ENCODE data around the gene BAIAP3.
A peak's percentile ranks its signal among the peaks of the same experiment; 100 is the strongest.

Gene BAIAP3

DNA sequence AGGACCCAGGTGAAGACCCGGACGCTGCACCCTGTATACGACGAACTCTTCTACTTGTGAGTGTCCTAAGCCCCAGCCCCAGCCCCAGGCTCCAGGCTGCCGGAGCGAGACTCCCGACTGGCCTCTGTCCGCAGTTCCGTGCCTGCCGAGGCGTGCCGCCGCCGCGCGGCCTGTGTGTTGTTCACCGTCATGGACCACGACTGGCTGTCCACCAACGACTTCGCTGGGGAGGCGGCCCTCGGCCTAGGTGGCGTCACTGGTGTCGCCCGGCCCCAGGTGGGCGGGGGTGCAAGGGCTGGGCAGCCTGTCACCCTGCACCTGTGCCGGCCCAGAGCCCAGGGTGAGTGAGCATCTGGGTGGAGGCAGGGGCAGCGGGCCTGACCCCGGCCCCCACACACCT lies 14.5 kb downstream of the BAIAP3 start:
- DNase-seq: no peak

DNA sequence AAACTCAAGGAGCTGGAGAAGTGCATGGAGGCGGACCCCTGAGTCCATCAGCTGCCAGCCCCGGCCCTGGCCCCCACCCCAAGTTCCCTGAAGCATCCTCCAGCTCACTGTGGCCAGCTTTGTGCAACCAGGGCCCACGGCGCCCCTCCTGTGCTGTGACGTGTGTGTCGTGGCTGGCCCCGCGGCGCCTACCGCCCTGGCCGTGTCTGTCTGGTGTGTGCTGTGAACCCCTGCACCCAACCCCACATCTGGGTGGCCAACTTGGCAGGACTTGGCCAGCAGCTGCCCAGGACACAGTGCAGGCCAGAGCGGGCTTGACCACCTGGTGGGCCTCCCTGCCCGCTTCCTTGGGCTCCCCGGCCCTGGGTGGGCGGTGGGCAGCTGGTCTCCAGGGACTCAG lies 15.0 kb downstream of the BAIAP3 start:
- DNase-seq: no peak

DNA sequence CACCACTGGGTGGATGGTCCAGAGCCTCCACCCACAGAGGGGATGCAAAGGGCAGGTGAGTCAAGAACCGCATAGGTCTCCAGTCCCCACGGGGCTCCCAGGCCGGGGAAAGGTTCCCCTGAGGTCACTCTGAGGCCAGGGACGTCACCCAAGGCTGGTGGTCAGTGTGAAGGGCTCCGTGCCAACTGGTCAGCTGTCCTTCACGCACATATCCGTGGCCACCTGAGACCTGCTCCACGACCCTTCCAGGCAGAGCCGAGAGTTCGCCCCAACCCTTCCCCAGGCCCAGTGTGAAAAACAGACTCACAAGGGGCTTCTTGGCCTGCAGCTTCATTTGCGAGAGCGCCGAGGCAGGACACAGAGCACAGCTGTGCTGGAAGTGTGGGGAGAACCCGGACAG lies 15.5 kb downstream of the BAIAP3 start:
- no peak for DNase-seq

DNA sequence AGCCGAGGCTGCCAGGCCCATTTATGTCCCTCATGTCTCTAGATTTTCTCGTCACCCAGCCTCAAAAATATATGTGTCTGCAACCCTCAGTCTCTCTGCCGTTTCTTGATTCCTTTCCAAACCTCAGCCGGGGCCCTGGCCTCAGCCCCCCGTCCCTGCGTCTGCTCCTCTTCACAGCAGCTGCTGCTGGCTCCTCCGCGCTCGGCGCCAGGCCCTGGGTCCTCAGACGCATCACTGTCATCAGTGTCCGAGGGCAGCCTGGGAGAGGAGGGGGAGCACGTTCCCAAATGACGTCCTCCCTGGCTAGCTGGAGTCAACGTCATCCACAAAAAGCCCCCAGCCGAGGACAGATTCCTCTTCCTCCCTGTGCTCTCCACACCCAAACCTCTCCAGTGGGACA lies 15.9 kb downstream of the BAIAP3 start:
- no peak for DNase-seq

DNA sequence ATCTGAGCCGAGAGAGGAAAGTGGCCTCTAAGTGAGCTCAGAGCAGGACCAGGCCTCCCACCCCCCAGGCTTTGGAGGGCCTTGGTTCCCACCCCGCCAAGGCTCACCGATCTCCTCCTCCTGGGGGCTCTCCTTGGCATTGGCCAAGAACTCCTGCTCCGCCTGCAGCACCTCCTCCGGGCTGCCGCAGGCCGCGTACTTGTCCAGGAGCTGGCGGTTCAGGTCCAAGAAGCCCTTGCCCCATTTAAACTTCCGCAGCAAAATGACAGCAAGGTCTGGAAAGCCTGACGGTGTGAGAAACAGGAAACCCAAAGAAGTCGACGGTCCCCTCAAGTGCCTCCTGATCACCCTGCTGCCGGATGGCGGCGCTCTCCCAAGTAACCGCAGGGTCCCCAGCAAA lies 16.5 kb downstream of the BAIAP3 start:
- no peak for DNase-seq

DNA sequence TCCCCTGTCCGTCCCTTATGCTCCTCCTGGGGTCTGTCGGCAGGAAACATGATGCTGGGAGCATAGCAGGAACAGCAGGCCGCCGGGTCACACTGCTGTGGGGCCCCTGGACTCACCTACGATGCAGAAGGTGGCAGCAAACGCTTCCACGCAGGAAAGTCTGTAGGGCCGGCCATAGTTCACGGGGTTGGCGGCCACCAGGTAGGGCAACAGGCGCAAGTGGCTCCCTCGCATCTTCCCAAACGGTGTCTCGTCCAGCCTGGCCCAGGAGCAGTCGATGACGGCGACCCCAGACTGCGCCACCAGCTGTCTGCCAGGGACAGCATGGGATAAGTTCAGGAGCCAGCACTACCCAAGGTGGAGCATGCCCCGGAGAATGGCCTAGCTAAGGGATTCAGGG lies 17.2 kb downstream of the BAIAP3 start:
- no peak for DNase-seq

DNA sequence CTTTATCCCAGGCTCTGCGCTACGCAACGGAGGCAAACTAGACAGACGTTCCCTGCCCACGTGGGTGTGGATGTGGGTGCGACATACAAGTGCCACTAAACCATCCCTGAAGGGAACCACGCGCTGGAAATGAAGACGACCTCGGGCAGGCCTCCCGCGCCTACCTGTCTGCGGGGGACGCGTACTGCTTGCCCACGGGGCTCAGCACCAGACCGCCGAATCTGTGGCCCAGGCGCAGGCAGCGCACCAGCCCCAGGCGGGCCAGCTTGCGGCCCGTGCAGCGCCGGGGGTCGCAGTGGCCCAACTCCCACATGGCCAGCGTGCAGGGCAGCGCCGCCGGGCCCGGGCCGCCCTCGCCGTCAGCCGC lies 17.8 kb downstream of the BAIAP3 start:
- DNase-seq: no peak

DNA sequence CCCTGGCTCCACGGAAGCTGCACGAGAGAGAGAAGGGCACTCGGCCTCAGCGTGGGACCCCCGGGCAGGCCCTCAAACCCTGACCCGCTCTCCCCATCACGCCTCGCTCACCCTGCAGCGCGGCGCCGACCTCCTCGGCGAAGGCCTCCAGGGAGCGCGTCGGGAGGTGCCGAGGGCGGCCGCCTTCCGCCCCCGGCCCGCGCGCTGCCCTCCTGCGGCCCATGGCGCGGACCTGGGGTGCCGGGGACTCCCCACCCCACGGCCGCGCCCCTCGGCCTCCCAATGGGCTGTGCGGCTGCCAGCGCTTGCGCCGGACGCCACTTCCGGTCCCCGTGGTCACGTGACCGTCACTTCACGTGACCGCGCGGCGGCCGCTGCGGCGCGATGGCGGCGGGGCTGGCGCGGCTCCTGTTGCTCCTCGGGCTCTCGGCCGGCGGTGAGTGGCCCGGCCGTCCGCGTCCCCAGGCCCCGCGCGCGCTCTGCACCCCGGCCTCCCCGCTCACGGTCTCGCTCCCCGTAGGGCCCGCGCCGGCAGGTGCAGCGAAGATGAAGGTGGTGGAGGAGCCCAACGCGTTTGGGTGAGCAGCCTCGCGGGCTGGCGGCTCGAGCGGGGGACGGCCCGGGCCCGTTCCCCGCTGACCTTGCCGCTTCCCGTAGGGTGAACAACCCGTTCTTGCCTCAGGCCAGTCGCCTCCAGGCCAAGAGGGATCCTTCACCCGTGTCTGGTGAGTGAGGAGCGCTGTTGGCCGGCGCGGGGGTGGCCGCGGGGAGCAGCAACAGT lies 18.3 kb downstream of the BAIAP3 start, which contains the start of the genes GNPTG and TSR3:
TSS of gene GNPTG (plus strand) at position 350 of the 781 bp plus-strand sequence. CDS start at position 385, 35 bp downstream.
TSS of gene TSR3 (minus strand) at position 297 of the 781 bp plus-strand sequence. CDS start at position 223, 74 bp downstream.
- DNase-seq: peak; percentile 52

DNA sequence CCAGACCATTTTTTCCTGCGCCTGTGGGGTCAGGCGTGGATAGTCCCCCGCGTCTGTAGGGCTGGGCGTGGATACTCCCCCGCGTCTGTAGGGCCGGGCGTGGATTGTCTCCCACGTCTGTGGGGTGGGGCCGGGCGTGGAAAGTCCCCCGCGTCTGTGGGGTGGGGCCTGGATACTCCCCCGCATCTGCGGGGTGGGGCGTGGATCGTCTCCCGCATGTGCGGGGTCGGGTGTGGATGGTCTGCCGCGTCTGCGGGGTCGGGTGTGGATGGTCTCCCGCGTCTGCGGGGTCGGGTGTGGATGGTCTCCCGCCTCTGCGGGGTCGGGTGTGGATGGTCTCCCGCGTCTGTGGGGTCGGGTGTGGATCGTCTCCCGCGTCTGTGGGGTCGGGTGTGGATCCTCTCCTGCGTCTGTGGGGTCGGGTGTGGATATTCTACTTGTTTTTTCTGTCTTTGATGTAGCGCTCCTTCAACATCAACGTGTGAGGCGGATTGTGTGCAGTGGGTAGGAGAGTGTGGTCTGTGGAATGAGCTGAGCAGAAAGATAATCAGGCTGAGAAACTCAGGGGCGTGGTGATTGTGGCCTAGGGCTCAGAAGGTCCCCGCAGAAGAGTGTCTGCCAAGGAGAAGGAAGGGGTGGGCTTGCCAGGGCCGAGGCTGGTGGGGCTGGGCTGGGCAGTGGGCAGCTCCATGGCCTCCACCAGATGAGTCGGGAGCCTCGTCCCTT lies 21.5 kb downstream of the BAIAP3 start:
- DNase-seq: no peak

DNA sequence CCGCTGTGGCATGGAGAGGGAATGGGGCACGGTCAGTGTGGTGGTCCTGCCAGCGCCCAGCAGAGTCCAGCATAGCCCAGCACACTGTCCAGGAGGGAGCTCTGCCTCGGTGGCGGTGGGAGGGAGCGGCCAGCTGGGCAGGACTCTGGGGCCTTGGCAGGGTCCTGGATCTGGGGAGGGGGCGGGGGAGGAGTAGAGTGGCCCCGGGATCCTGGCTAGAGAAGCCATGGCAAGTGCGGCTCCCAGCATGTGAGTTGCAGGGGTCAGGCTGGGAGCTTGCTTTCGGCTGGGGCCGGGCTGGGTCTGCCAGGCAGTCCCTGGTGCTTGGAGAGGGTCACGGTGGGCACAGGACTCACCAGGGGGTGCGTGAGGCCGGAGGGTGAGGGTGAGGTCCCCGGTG lies 22.1 kb downstream of the BAIAP3 start:
- DNase-seq: no peak

DNA sequence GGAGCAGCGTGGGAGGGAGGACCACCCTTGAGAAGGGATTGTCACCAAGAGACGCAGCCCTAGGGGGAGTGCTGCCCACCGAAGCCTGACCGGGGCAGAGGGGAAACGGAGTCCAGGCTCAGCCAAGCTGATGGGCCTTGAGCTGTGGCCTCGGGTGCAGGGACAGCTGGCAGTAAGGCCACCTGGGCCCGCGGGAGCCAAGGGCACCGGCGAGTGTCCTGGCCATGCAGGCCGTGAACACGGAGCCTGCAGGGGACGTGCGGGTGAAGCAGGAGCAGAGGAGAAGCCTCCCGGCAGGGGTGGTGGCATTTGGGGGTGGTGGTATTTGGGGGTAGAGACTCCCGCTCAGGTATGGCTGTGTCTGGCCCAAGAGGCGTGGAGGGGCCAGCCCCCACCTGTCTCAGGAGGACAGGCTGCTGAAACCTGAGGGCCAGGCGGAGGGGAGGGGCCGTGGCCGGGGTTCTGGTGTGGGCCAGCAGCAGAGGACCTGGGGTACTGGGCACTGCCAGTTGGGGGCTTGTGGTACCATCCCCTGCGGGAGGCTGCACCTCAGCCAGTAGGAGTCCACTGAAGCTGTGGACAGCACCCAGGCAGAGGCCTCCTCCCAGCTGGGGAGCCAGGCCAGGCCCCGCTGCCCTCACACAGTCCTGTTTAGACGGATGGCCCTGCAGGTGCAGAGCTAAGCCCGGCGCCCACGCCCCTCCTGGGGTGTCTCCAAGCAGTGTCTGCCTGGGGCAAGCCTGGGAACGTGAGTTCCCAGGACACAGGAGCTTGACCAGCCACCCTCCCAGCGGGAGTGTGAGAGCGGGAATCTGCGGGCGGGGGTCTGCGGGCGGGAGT lies 22.8 kb downstream of the BAIAP3 start:
- DNase-seq: no peak

DNA sequence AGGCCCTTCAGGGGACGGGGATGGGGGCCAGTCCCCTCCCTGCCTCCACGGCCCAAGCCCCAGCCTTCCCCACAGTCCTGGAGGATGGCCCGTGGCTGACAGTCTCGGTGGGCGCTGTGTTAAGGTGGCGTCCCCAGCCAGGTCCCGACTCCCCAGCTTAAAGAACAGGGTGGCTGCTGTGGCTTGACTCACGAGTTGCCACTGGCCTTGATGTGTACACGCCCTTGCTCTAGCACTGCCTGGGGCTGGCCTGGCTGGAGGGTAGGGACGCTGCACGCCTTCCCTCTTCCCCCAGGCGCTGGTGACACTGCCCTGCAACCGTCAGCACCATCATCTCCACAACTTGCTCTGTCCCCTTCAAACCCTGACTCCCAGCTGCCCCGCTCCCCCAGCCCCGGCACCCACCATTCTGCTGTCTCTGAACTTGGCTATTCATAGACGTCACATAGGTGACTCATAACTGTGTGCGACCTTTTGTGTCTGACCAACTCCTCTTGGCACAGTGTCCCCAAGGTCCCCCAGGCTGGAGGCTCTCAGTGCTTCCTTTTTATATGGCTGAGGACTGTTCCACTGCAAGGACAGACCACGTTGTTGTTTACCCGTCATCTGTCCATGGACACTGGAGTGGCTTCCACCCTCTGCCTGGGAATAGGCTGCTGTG lies 24.6 kb downstream of the BAIAP3 start:
- DNase-seq: no peak

DNA sequence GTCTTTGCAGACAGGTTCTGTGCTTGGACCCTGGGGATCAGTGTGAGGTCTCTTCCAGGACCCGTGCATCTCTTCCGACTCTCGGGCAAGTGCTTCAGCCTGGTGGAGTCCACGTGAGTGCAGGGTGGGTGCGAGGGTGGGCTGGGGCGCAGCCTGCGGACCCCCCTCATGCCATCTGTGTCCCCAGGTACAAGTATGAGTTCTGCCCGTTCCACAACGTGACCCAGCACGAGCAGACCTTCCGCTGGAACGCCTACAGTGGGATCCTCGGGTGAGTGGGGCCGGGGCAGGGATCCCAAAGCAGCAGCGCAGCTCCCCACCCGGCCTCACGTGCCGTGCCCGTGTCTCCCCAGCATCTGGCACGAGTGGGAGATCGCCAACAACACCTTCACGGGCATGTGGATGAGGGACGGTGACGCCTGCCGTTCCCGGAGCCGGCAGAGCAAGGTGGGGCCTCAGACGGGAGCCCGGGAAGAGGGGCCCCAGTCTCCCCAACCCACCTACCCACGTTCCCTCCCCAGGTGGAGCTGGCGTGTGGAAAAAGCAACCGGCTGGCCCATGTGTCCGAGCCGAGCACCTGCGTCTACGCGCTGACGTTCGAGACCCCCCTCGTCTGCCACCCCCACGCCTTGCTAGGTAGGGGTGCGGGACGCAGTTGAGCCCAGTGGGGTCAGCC lies 28.4 kb downstream of the BAIAP3 start:
- no peak for DNase-seq

DNA sequence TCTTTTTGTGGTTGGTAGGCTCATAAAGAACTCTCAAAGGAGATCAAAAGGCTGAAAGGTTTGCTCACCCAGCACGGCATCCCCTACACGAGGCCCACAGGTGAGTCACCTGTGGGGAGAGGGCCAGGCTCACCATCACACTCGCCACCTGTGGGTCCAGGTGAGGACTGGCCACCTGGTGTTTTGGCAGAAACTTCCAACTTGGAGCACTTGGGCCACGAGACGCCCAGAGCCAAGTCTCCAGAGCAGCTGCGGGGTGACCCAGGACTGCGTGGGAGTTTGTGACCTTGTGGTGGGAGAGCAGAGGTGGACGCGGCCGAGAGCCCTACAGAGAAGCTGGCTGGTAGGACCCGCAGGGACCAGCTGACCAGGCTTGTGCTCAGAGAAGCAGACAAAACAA lies 29.4 kb downstream of the BAIAP3 start:
- DNase-seq: no peak

DNA sequence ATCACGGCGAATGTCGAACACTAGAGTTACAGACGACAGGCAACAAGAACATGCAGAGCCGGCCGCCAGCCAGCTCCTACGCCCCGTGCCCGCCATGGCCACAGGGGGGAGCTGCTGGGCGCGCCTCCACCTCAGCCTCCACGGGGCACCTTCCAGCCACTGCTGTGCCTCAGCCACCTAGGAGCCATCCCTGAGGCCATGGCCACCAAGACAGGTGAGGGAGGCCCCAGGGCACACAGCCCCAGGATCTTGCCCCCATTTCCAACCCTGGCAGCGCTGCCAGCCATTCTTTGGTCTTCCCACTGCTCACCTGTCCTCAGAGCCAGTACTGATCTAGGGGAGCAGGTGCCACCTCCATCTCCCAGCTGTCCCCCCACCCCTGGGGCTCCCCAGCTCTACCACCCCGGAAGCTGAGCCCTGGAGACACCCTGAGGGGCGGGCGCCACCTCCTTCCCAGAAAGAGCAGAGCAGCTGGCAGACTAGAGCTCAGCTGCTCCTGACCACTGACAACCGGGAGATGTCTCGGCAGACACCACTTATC lies 30.1 kb downstream of the BAIAP3 start:
- DNase-seq: no peak

DNA sequence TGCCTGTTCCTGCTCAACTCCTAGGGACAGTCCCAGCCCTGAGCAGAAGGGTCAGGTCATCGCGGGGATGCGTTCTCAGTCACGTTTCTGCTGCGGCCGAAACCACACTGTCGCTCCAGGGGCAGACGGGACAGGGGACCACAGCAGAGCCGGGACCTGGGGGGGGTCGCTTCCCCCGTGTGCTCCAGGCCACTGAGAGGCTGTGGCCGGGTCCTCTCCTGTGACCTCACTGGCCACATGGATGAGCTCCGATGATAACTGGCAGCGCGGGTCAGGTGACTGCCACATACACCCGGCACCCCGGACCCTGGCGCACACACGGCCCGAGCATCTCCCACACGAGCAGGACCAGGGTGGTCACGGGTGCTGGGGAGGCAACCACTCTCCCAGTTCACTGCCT lies 31.1 kb downstream of the BAIAP3 start:
- DNase-seq: no peak

DNA sequence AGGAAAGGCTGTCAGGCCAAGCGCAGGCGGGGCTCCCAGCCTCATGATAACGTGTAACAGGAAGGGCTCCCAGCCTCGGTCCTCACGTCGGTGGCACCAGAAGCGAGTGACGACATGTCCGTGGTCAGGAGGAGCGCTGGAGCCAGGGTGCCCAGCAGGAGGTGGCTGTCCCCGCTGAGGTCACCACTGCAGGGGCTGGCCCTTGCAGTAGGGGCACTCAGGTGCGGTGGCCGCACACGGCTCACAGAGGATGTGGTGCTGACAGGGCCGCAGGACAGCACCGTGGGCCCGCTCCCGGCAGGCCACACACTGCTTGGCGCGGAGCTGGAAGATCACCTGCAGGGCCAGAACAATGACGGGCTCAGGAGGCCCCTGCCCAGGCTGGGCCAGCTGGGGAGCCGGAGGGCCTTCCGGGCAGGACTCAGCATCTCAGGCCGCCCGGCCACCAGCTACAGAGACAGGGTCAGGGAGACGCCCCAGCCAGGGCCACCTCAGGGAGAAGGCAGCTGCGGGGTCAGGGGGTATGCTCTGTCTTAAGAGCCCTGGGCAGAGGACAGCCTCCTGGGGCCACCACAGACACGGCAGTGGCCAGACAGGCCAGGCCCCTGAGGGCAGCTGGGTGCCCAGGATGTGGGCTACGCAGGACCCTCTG lies 32.7 kb downstream of the BAIAP3 start:
- DNase-seq: no peak

DNA sequence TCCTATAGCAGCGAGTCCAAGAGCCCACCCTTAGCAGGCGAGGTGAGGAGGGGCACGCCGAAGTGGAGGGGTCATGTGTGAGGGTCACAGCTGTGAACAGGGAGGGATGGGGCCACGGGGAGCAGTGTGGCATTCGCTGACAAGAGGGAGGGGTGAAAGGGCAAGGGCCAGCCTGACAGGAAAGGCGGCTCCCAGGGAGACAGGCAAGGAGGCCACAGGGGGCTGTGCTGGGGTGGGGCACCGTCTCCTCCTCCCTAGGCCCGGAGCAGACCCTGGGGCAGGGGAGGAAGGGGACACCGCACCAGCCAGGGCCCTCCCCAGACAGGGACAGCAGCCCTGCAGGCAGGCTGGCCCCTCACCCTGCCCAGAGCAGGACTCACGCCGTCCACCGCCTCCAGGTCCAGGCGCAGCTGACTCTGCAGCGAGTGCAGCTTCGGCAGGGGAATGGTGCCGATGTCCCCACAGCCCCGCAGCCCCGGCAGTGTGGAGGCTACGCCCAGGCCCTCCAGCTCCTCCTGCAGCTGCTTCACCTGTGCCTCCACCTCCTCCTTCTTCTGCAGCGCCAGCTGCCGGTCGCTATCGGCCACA lies 33.4 kb downstream of the BAIAP3 start:
- DNase-seq: no peak

DNA sequence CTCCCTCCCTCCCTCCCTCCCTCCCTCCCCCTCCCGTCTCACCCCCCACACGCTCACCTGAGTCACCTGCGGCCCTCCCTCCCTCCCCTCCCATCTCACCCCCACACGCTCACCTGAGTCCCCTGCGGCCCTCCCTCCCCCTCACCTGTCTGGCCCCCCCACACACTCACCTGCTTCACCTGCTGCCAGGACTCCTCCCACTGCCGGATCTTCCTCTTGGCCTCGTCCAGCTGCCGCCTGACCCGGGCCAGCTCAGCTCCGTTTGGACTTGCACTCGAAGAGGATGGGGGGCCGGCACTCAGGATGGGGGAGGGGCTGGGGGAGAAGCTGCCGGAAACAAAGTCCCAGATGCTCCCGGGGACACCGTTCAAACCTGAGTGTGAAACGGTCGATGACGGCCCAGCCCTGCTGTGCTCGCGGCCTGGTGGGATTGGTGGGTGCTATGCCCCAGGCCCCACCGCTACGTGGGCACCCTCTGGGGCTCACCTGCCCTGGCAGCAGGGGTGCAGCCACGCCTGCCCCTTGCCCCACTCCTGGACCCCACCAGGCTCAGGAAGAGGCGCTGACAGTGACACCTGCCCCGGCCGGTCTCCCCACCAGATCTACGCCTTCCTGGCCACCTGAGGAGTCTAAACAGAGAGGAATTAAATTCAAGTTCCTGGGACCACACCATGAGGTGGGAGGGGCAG lies 34.2 kb downstream of the BAIAP3 start:
- peak; percentile 56 for DNase-seq
